ENCODE data around the gene KIAA0825.

KIAA0825 gene

GRCh38 chr5:94304146-94304545, 314.3 kb downstream of the KIAA0825 start:
- no peak for DNase-seq (ENCODE audit: low spot score in 2 of 2)
- in situ Hi-C loops (cut with MboI; ENCODE audit: low sequenced_read_pairs) = no loop called here
- H3K4me3 ChIP-seq = no peak overlapping the region
- no peaks in the 10 kb centered on the region for H3K4me1 ChIP-seq
- no peaks in the 10 kb centered on the region for H3K36me3 ChIP-seq (replicated peaks)
- no peaks in the 10 kb centered on the region; the same call in 1 of the 2 replicates for H3K27me3 ChIP-seq (ENCODE audit: low read depth)
- H3K9me3 ChIP-seq = no peaks in the 10 kb centered on the region

- H3K9me3 ChIP-seq = no peaks in the 10 kb centered on the region
- H3K4me1 ChIP-seq = no peaks in the 10 kb centered on the region; the same call in none of the 2 replicates
- 0 out of 2 replicates have a peak, but pooled peaks cover 3% of the 10 kb centered on the region for H3K27me3 ChIP-seq (ENCODE audit: low read depth)
- H3K4me3 ChIP-seq = no peak overlapping the region
- no peak for DNase-seq (ENCODE audit: low spot score in 2 of 2)
- in situ Hi-C loops (cut with MboI; ENCODE audit: low sequenced_read_pairs) = no loop called here
- no peaks in the 10 kb centered on the region for H3K36me3 ChIP-seq (replicated peaks)
These were observed 329.5 kb downstream of the KIAA0825 start for GRCh38 chr5:94288937-94289336.

- DNase-seq (ENCODE audit: low spot score in 2 of 2) = no peak
- 0 out of 2 replicates have a peak, but pooled peaks cover 3% of the 10 kb centered on the region for H3K27me3 ChIP-seq (ENCODE audit: low read depth)
- no peaks in the 10 kb centered on the region; the same call in none of the 2 replicates for H3K4me1 ChIP-seq
- H3K4me3 ChIP-seq = no peak overlapping the region
- H3K36me3 ChIP-seq (replicated peaks) = no peaks in the 10 kb centered on the region
- no peaks in the 10 kb centered on the region for H3K9me3 ChIP-seq
- in situ Hi-C loops (cut with MboI; ENCODE audit: low sequenced_read_pairs) = no loop called here
These were observed 332.4 kb downstream of the KIAA0825 start for GRCh38 chr5:94285984-94286383.

GRCh38 chr5:94283093-94283492, 335.3 kb downstream of the KIAA0825 start:
- in situ Hi-C loops (cut with MboI; ENCODE audit: low sequenced_read_pairs) = no loop called here
- Histone ChIP-seq H3K4me1 (no peaks in the 10 kb centered on the region; the same call in none of the 2 replicates), H3K4me3 (no peak overlapping the region), H3K9me3 (no peaks in the 10 kb centered on the region), H3K27me3 (ENCODE audit: low read depth) (no peaks in the 10 kb centered on the region; the same call in 1 of the 2 replicates), H3K36me3 (replicated peaks) (no peaks in the 10 kb centered on the region)
- DNase-seq (ENCODE audit: low spot score in 2 of 2) = no peak

GRCh38 chr5:94281236-94281801, 337.1 kb downstream of the KIAA0825 start:
- Histone ChIP-seq H3K4me3 (no peak overlapping the region), H3K4me1 (no peaks in the 10 kb centered on the region; the same call in none of the 2 replicates), H3K27me3 (ENCODE audit: low read depth) (no peaks in the 10 kb centered on the region; the same call in 1 of the 2 replicates), H3K36me3 (replicated peaks) (no peaks in the 10 kb centered on the region), H3K9me3 (no peaks in the 10 kb centered on the region)
- in situ Hi-C loops (cut with MboI; ENCODE audit: low sequenced_read_pairs) = no loop called here
- DNase-seq (ENCODE audit: low spot score in 2 of 2) = no peak

GRCh38 chr5:94276751-94277150, 341.7 kb downstream of the KIAA0825 start:
- DNase-seq (ENCODE audit: low spot score in 2 of 2) = no peak
- H3K36me3 ChIP-seq (replicated peaks) = no peaks in the 10 kb centered on the region
- no peaks in the 10 kb centered on the region for H3K9me3 ChIP-seq
- H3K4me1 ChIP-seq = no peaks in the 10 kb centered on the region; the same call in 1 of the 2 replicates
- in situ Hi-C loops (cut with MboI; ENCODE audit: low sequenced_read_pairs) = no loop called here
- no peak overlapping the region for H3K4me3 ChIP-seq
- H3K27me3 ChIP-seq (ENCODE audit: low read depth) = no peaks in the 10 kb centered on the region; the same call in 1 of the 2 replicates

GRCh38 chr5:94276048-94276447, 342.4 kb downstream of the KIAA0825 start:
- in situ Hi-C loops (cut with MboI; ENCODE audit: low sequenced_read_pairs) = no loop called here
- H3K36me3 ChIP-seq (replicated peaks) = no peaks in the 10 kb centered on the region
- no peak for DNase-seq (ENCODE audit: low spot score in 2 of 2)
- no peaks in the 10 kb centered on the region for H3K9me3 ChIP-seq
- no peaks in the 10 kb centered on the region; the same call in 1 of the 2 replicates for H3K27me3 ChIP-seq (ENCODE audit: low read depth)
- H3K4me3 ChIP-seq = no peak overlapping the region
- no peaks in the 10 kb centered on the region for H3K4me1 ChIP-seq

GRCh38 chr5:94274707-94275106, 343.7 kb downstream of the KIAA0825 start:
- in situ Hi-C loops (cut with MboI; ENCODE audit: low sequenced_read_pairs) = no loop called here
- H3K4me1 ChIP-seq = no peaks in the 10 kb centered on the region
- no peak for DNase-seq (ENCODE audit: low spot score in 2 of 2)

GRCh38 chr5:94268226-94268625, 350.2 kb downstream of the KIAA0825 start:
- H3K4me3 ChIP-seq = no peak overlapping the region
- no peaks in the 10 kb centered on the region for H3K27me3 ChIP-seq (ENCODE audit: low read depth)
- in situ Hi-C loops (cut with MboI; ENCODE audit: low sequenced_read_pairs) = no loop called here
- H3K4me1 ChIP-seq = no peaks in the 10 kb centered on the region
- no peaks in the 10 kb centered on the region for H3K9me3 ChIP-seq
- DNase-seq (ENCODE audit: low spot score in 2 of 2) = no peak
- H3K36me3 ChIP-seq (replicated peaks) = no peaks in the 10 kb centered on the region

More at GRCh38 chr5:94274707-94275106, 343.7 kb downstream of the KIAA0825 start:
- no peak overlapping the region for H3K4me3 ChIP-seq
- H3K36me3 ChIP-seq (replicated peaks) = no peaks in the 10 kb centered on the region
- no peaks in the 10 kb centered on the region; the same call in 1 of the 2 replicates for H3K27me3 ChIP-seq (ENCODE audit: low read depth)
- H3K9me3 ChIP-seq = no peaks in the 10 kb centered on the region

GRCh38 chr5:94267350-94267899, 351.0 kb downstream of the KIAA0825 start:
- in situ Hi-C loops (cut with MboI; ENCODE audit: low sequenced_read_pairs) = no loop called here
- no peak for DNase-seq (ENCODE audit: low spot score in 2 of 2)

GRCh38 chr5:94266170-94266569, 352.2 kb downstream of the KIAA0825 start:
- in situ Hi-C loops (cut with MboI; ENCODE audit: low sequenced_read_pairs) = no loop called here
- H3K4me3 ChIP-seq = no peak overlapping the region
- no peak for DNase-seq (ENCODE audit: low spot score in 2 of 2)

More at GRCh38 chr5:94267350-94267899, 351.0 kb downstream of the KIAA0825 start:
- no peaks in the 10 kb centered on the region for H3K9me3 ChIP-seq
- no peaks in the 10 kb centered on the region for H3K27me3 ChIP-seq (ENCODE audit: low read depth)
- no peaks in the 10 kb centered on the region for H3K36me3 ChIP-seq (replicated peaks)
- no peak overlapping the region for H3K4me3 ChIP-seq
- H3K4me1 ChIP-seq = no peaks in the 10 kb centered on the region

GRCh38 chr5:94263068-94263467, 355.3 kb downstream of the KIAA0825 start:
- Histone ChIP-seq H3K27me3 (ENCODE audit: low read depth) (no peaks in the 10 kb centered on the region; the same call in 1 of the 2 replicates), H3K4me1 (peaks cover 6% of the 10 kb centered on the region), H3K36me3 (replicated peaks) (no peaks in the 10 kb centered on the region), H3K9me3 (no peaks in the 10 kb centered on the region), H3K4me3 (no peak overlapping the region)
- in situ Hi-C loops (cut with MboI; ENCODE audit: low sequenced_read_pairs) = no loop called here
- DNase-seq (ENCODE audit: low spot score in 2 of 2) = no peak

More at GRCh38 chr5:94266170-94266569, 352.2 kb downstream of the KIAA0825 start:
- Histone ChIP-seq H3K27me3 (ENCODE audit: low read depth) (no peaks in the 10 kb centered on the region), H3K36me3 (replicated peaks) (no peaks in the 10 kb centered on the region), H3K4me1 (no peaks in the 10 kb centered on the region), H3K9me3 (no peaks in the 10 kb centered on the region)

GRCh38 chr5:94260096-94260495, 358.3 kb downstream of the KIAA0825 start:
- DNase-seq (ENCODE audit: low spot score in 2 of 2) = peak in 1 of 2 experiments; percentile 65
- peaks cover 8% of the 10 kb centered on the region for H3K27me3 ChIP-seq (ENCODE audit: low read depth)
- H3K4me3 ChIP-seq = no peak overlapping the region
- H3K9me3 ChIP-seq = no peaks in the 10 kb centered on the region
- H3K4me1 ChIP-seq = peaks cover 6% of the 10 kb centered on the region
- in situ Hi-C loops (cut with MboI; ENCODE audit: low sequenced_read_pairs) = no loop called here
- H3K36me3 ChIP-seq (replicated peaks) = no peaks in the 10 kb centered on the region

GRCh38 chr5:94254214-94254613, 364.2 kb downstream of the KIAA0825 start:
- H3K27me3 ChIP-seq (ENCODE audit: low read depth) = peaks cover 8% of the 10 kb centered on the region
- no peak for DNase-seq (ENCODE audit: low spot score in 2 of 2)
- no peaks in the 10 kb centered on the region for H3K36me3 ChIP-seq (replicated peaks)
- no peak overlapping the region for H3K4me3 ChIP-seq
- in situ Hi-C loops (cut with MboI; ENCODE audit: low sequenced_read_pairs) = no loop called here
- no peaks in the 10 kb centered on the region for H3K9me3 ChIP-seq
- no peaks in the 10 kb centered on the region for H3K4me1 ChIP-seq
